Adipocyte (in vitro differentiated cells): Measurements from ENCODE around the gene PLA2G4C.

Source experiments
- DNase-seq: peaks from one replicate; pipeline ENCODE4 v3.0.0-alpha.2; 2015; ENCODE audit warnings: low read depth
- H3K27me3 ChIP-seq: replicated peaks from 2 replicates; pipeline ENCODE4 v1.7.0; 2013; ENCODE audit warnings: mild to moderate bottlenecking, low read length, moderate library complexity; ENCODE audit not compliant: control insufficient read depth, insufficient read depth
- H3K36me3 ChIP-seq: 2 replicates; pipeline ENCODE4 v1.7.0; 2013; ENCODE audit warnings: low read length, mild to moderate bottlenecking, moderate library complexity; ENCODE audit not compliant: control insufficient read depth, insufficient read depth, severe bottlenecking
- H3K4me1 ChIP-seq: 2 replicates; pipeline ENCODE4 v1.7.0; 2013; ENCODE audit warnings: mild to moderate bottlenecking, low read length, moderate library complexity; ENCODE audit not compliant: control insufficient read depth, insufficient read depth
- H3K4me3 ChIP-seq: 2 replicates; pipeline ENCODE4 v1.7.0; 2013; ENCODE audit warnings: mild to moderate bottlenecking, low read length, moderate library complexity
- H3K9ac ChIP-seq: 2 replicates; pipeline ENCODE4 v1.7.0; 2013; ENCODE audit warnings: mild to moderate bottlenecking, low read length, moderate library complexity
- H3K9me3 ChIP-seq: 2 replicates; pipeline ENCODE4 v1.7.0; 2013; ENCODE audit warnings: mild to moderate bottlenecking, low read length, moderate library complexity; ENCODE audit not compliant: control insufficient read depth

PLA2G4C gene

GRCh38 chr19:48133094-48133493, 22.5 kb upstream of the PLA2G4C start:
- no peaks in the 10 kb centered on the region for H3K4me1 ChIP-seq
- no peak for DNase-seq
- H3K36me3 ChIP-seq: no peaks in the 10 kb centered on the region
- H3K27me3 ChIP-seq: no peaks in the 10 kb centered on the region
- no peaks in the 10 kb centered on the region for H3K9me3 ChIP-seq
- no peak overlapping the region for H3K4me3 ChIP-seq
- H3K9ac ChIP-seq: no peak overlapping the region

- no peak overlapping the region for H3K4me3 ChIP-seq
- H3K9ac ChIP-seq: no peak overlapping the region
- no peaks in the 10 kb centered on the region for H3K36me3 ChIP-seq
- H3K27me3 ChIP-seq: no peaks in the 10 kb centered on the region
- H3K4me1 ChIP-seq: no peaks in the 10 kb centered on the region
- DNase-seq: no peak
- no peaks in the 10 kb centered on the region for H3K9me3 ChIP-seq
Observed at GRCh38 chr19:48127561-48127960, 16.9 kb upstream of the PLA2G4C start.

DNA sequence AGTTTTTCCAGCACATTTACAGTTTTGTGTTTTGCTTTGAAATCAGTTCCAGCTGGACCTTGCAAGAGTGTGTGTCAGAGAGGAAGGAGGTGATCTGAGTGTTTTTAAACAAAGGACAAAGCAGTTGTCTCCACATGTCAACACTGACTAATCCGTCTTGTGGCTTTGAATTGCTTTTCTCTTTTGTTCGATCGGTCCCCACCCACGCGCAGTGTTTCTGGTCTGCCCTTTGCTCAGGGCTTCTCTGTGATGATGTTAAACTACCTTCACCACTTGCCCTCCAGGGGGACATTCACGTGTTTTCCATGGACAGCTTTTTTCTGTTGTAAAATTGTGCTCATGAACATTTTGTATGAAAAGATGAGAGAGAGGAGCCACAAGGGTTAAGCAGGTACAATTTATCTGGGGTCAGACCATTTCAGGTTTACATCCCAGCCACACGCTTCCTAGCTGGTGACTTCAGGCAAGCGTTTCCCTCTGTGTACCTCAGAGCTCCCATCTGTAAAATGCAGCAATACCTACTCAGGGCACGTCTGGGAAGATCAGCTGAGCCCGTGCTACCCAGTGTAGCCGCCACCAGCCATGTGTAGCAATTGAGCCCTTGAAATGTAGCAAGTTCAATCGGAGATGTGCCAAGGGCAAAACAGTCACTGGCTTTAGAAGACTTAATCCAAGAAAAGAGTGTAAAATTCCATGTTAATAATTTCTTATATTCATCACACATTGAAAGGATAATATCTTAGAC, 13.5 kb upstream of the PLA2G4C start:
- Histone ChIP-seq H3K27me3 (no peaks in the 10 kb centered on the region), H3K4me1 (no peaks in the 10 kb centered on the region), H3K36me3 (no peaks in the 10 kb centered on the region), H3K4me3 (no peak overlapping the region), H3K9me3 (no peaks in the 10 kb centered on the region), H3K9ac (no peak overlapping the region)
- DNase-seq: peak; percentile 34

- Histone ChIP-seq H3K27me3 (no peaks in the 10 kb centered on the region), H3K4me3 (no peak overlapping the region), H3K36me3 (no peaks in the 10 kb centered on the region), H3K9ac (no peak overlapping the region), H3K9me3 (no peaks in the 10 kb centered on the region), H3K4me1 (no peaks in the 10 kb centered on the region)
- DNase-seq: no peak
Observed at GRCh38 chr19:48122421-48122820, 11.8 kb upstream of the PLA2G4C start.

DNA sequence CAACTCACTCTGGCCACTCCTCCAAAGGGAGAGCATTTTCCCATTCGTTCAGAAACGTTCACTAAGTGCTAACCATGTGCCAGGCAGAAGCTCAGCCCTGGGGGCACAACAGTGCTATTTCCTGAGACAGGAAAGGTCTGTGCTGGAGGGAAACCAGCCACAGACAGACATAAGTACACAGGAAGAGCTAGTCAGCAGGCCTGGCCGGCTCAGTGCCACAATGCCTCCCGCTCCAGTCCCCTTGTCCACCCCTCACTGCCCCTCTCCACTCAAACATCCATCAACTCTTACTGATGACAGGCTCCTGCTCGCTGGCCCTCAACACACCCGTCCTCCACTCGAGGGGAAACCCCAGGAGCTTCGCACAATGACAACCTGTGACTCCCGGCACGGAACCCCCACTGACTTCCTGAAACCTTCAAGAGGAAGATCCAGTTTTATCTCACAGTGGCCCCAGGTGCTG, 11.3 kb upstream of the PLA2G4C start:
- no peaks in the 10 kb centered on the region for H3K36me3 ChIP-seq
- no peaks in the 10 kb centered on the region for H3K4me1 ChIP-seq
- no peak for DNase-seq
- H3K4me3 ChIP-seq: no peak overlapping the region
- no peaks in the 10 kb centered on the region for H3K9me3 ChIP-seq
- no peak overlapping the region for H3K9ac ChIP-seq
- no peaks in the 10 kb centered on the region for H3K27me3 ChIP-seq

DNA sequence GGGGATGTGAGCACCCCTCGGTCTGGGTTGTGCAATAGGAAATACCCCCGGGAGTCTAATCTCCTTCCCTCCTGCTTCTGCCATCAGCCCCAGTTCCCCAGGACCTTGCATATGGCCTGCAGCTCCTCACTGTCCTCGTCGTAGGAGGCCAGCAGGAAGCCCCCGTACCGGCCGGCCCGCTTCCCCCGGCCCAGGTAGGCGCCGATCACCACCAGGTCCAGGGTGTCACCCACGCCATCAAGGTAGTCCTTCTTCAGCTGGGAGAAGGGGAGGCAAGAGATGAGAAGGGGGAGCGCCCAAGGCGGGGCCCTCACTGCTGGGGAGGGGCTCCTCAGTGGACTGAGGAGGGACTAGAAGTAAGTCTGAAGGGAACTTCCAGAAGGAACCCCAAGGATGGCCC, 10.4 kb upstream of the PLA2G4C start:
- Histone ChIP-seq H3K4me3 (no peak overlapping the region), H3K9me3 (no peaks in the 10 kb centered on the region), H3K36me3 (no peaks in the 10 kb centered on the region), H3K9ac (no peak overlapping the region), H3K27me3 (no peaks in the 10 kb centered on the region), H3K4me1 (no peaks in the 10 kb centered on the region)
- DNase-seq: no peak

- H3K4me1 ChIP-seq: no peaks in the 10 kb centered on the region
- H3K27me3 ChIP-seq: no peaks in the 10 kb centered on the region
- no peak for DNase-seq
- H3K9ac ChIP-seq: no peak overlapping the region
- H3K36me3 ChIP-seq: no peaks in the 10 kb centered on the region
- H3K4me3 ChIP-seq: no peak overlapping the region
- H3K9me3 ChIP-seq: no peaks in the 10 kb centered on the region
Observed at GRCh38 chr19:48120505-48120904, 9.9 kb upstream of the PLA2G4C start.

- Histone ChIP-seq H3K9me3 (no peaks in the 10 kb centered on the region), H3K36me3 (no peaks in the 10 kb centered on the region), H3K9ac (no peak overlapping the region), H3K4me3 (no peak overlapping the region), H3K27me3 (no peaks in the 10 kb centered on the region), H3K4me1 (no peaks in the 10 kb centered on the region)
- no peak for DNase-seq
Observed at GRCh38 chr19:48118131-48118517, 7.5 kb upstream of the PLA2G4C start.

DNA sequence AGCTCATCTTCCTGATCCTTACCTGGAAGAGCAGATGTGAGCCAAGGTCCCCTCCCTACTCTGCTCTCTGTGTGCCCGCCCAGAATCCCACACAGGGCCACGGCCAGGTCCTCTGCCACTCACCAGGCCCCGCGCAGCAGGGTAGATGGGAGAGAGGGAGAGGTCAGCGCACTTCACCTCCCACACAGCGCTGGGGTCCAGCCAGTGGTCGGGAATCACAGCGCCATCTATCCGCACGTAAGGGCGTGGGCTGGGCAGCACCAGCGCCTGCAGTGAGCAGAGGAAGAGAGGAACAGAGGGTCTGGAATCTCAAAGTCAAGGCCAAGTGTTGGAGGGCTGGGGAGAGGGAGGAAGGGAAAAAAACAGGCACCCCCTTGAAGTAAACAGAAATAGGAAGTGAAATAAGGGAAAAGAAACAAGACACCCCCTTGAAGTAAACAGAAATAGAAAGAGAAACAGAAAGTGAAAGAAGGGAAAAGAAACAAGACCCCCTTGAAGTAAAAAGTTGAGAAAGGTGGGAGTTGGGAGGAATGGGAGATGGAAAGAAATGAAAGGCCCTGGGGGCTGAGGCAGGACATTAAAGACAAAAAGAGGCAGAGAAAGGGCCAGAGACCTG, 7.0 kb upstream of the PLA2G4C start:
- no peak overlapping the region for H3K9ac ChIP-seq
- H3K4me1 ChIP-seq: no peaks in the 10 kb centered on the region
- no peaks in the 10 kb centered on the region for H3K36me3 ChIP-seq
- DNase-seq: no peak
- H3K27me3 ChIP-seq: no peaks in the 10 kb centered on the region
- no peaks in the 10 kb centered on the region for H3K9me3 ChIP-seq
- H3K4me3 ChIP-seq: no peak overlapping the region

DNA sequence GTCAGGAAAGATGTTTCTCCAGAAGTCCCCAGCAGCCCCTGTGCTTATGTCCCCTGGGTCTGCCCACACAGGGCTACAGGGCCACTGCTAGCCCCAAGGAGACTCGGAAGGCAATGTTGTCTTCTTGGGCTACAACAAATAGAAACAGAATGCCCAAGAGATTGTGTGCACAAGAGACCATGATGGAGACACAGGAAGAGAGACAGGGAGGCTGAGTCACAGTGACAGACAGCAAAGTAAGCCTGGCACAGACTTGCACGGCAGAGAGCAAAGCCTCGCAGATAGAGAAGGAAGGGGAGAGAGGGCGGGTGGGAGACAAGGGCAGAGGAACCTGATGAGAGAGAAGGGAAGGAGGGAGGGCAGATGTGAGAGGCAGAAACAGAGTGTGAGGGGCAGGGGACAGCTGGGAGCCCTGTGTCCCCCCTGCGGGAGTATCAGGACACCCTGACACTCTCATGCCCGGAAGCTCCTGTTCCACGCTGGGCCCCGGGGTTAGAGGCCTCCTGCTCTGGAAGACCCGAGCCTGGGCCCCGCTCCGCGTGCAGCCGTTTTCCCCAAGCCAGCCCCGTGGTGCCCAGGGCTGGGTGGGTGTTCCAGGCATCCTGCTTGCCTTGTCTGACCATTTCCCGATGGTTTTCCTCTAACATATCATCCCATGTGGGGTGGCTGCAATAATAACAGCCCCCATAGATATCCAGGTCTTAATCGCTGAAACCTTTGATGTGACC, 2.7 kb upstream of the PLA2G4C start:
- H3K4me3 ChIP-seq: no peak overlapping the region
- no peak overlapping the region for H3K9ac ChIP-seq
- no peaks in the 10 kb centered on the region for H3K9me3 ChIP-seq
- no peaks in the 10 kb centered on the region for H3K36me3 ChIP-seq
- H3K27me3 ChIP-seq: no peaks in the 10 kb centered on the region
- no peak for DNase-seq
- H3K4me1 ChIP-seq: peaks cover 7% of the 10 kb centered on the region

GRCh38 chr19:48111280-48111679, 663 bp upstream of the PLA2G4C start:
- Histone ChIP-seq H3K9me3 (no peaks in the 10 kb centered on the region), H3K4me1 (peaks cover 11% of the 10 kb centered on the region), H3K9ac (peak overlapping the region; percentile 84), H3K27me3 (peaks cover 3% of the 10 kb centered on the region), H3K36me3 (no peaks in the 10 kb centered on the region), H3K4me3 (peak overlapping the region; percentile 79)
- DNase-seq: no peak
